NB4 (cell line): ENCODE data around the gene MB.

Experiments
- MYC ChIP-seq: IDR thresholded peaks from 2 replicates; pipeline ENCODE4 v1.6.1; 2011; ENCODE audit warnings: low read depth, low read length
- POLR2A ChIP-seq: IDR thresholded peaks from 2 replicates; pipeline ENCODE4 v1.6.1; 2011; ENCODE audit warnings: mild to moderate bottlenecking; ENCODE audit not compliant: insufficient read length; ENCODE audit errors: extremely low read depth
- TF ChIP-seq, protein P1 (sequence below): IDR thresholded peaks from one replicate; pipeline ENCODE4 v1.5.1; 2012; ENCODE audit warnings: low read depth, low read length
- TF ChIP-seq, protein P2 (sequence below): IDR thresholded peaks from 2 replicates; pipeline ENCODE4 v1.6.1; 2011; ENCODE audit warnings: low read depth, low read length

DNA sequence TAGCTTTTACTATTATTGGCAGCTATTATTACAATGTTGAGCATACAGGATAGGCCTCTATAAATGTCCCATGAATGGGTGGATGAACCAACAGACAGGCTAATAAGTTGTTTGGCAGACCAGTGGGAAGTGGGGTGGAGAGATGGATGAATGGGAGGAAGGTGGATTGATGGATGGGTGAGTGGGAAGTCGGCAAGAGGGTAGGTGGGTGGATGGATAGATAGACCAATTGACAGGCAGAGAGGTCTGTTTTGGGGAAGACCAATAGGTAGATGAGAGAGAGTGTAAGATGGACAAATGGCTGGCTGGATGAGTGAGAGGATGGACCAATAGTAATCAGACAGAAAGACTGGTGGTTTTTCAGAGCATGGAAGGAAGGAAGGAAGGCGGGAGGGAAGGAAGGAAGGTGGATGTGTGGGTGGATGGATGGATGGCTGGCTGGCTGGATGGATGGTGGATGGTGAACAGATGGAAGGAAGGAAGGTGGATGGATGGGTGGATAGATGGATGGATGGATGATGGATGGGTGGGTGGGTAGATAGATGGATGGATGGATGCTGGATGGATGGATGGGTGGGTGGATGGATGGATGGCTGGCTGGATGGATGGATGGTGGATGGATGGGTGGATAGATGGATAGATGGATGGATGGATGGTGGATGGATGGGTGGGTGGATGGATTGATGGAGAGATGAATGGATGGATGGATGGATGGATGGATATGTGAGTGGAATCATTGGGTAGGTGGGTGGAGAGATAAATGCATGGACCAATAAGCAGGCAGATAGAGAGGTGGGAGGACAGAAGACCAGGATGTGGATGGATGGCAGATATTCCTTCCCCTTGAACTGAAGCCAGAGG, 39.1 kb downstream of the MB start:
- TF ChIP-seq POLR2A (no peak), MYC (no peak)
- TF ChIP-seq, protein P1, sequence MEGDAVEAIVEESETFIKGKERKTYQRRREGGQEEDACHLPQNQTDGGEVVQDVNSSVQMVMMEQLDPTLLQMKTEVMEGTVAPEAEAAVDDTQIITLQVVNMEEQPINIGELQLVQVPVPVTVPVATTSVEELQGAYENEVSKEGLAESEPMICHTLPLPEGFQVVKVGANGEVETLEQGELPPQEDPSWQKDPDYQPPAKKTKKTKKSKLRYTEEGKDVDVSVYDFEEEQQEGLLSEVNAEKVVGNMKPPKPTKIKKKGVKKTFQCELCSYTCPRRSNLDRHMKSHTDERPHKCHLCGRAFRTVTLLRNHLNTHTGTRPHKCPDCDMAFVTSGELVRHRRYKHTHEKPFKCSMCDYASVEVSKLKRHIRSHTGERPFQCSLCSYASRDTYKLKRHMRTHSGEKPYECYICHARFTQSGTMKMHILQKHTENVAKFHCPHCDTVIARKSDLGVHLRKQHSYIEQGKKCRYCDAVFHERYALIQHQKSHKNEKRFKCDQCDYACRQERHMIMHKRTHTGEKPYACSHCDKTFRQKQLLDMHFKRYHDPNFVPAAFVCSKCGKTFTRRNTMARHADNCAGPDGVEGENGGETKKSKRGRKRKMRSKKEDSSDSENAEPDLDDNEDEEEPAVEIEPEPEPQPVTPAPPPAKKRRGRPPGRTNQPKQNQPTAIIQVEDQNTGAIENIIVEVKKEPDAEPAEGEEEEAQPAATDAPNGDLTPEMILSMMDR, result no peak
- TF ChIP-seq, protein P2, sequence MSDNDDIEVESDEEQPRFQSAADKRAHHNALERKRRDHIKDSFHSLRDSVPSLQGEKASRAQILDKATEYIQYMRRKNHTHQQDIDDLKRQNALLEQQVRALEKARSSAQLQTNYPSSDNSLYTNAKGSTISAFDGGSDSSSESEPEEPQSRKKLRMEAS, result no peak
